ENCODE results near the gene USP48. TPM values are rescaled to one million over a fixed set of nuclear protein-coding genes. Genes with fewer than 3 reads are reported as not detected.

Gene USP48
- total and polyA plus RNA-seq, 2 of the 13 experiments (the other 11 are each of a cell fraction or from before 2014, with no cell fraction given) = 30.4 to 30.7 TPM

- TF ChIP-seq ZNF232 (CRISPR knock-in tag; IDR thresholded peaks at IDR 0.05; ENCODE audit: borderline replicate concordance) (peak; percentile 99), ZNF326 (CRISPR knock-in tag; IDR thresholded peaks at IDR 0.05; ENCODE audit: borderline replicate concordance) (peak; percentile 98), PCBP1 (IDR thresholded peaks at IDR 0.05; ENCODE audit: borderline replicate concordance, low read depth, low read length) (0 out of 2 replicates have a peak, but pooled peaks have one; percentile 58), KDM5B (CRISPR knock-in tag; IDR thresholded peaks at IDR 0.05; ENCODE audit: borderline replicate concordance) (peak; percentile 97), ZNF34 (CRISPR knock-in tag; IDR thresholded peaks at IDR 0.05; ENCODE audit: borderline replicate concordance) (no peak), ZNF296 (CRISPR knock-in tag; conservative IDR thresholded peaks at IDR 0.05) (peak; percentile 95), ZFP36 (IDR thresholded peaks at IDR 0.05; ENCODE audit: borderline replicate concordance, low read depth, low read length, partially characterized antibody) (no peak), ZNF333 (CRISPR knock-in tag; IDR thresholded peaks at IDR 0.05; ENCODE audit: borderline replicate concordance) (peak; percentile 98), ZNF691 (CRISPR knock-in tag; IDR thresholded peaks at IDR 0.05; ENCODE audit: borderline replicate concordance, low read depth) (peak; percentile 64; the same call in 1 of the 2 replicates), ZNF609 (CRISPR knock-in tag; IDR thresholded peaks at IDR 0.05; ENCODE audit: borderline replicate concordance) (peak; percentile 15; the same call in 1 of the 2 replicates), IRF9 (CRISPR knock-in tag; IDR thresholded peaks at IDR 0.05; ENCODE audit: borderline replicate concordance) (peak; percentile 95; the same call in 1 of the 2 replicates), ZNF850 (CRISPR knock-in tag; conservative IDR thresholded peaks at IDR 0.05) (0 out of 2 replicates have a peak, but pooled peaks have one; percentile 61), FOXA3 (CRISPR knock-in tag; IDR thresholded peaks at IDR 0.05) (peak; percentile 72), ATF2 (CRISPR knock-in tag; IDR thresholded peaks at IDR 0.05) (peak; percentile 90), HOXA7 (CRISPR knock-in tag; IDR thresholded peaks at IDR 0.05) (no peak), NCOA5 (CRISPR knock-in tag; IDR thresholded peaks at IDR 0.05) (no peak), NR2F2 (IDR thresholded peaks at IDR 0.05; ENCODE audit: borderline replicate concordance, low read depth) (no peak), FOSL1 (CRISPR knock-in tag; IDR thresholded peaks at IDR 0.05; ENCODE audit: borderline replicate concordance) (peak; percentile 59; the same call in 1 of the 2 replicates), HNRNPL (IDR thresholded peaks at IDR 0.05; ENCODE audit: low read depth, low read length) (0 out of 2 replicates have a peak, but pooled peaks have one; percentile 27)
These were observed 123.6 kb downstream of the USP48 start (continued) for GRCh38 chr1:21659099-21659923.
